ENCODE results near the gene EBPL.

GRCh38 chr13:49649963-49650312, 41.3 kb downstream of the EBPL start:
- no peak for TF ChIP-seq CTCF (IDR thresholded peaks at IDR 0.05)
- no peak for TF ChIP-seq POLR2A (IDR thresholded peaks at IDR 0.05)
